NCI-H524 treated with DMSO at 0.1 percent for 48 hours (cell line): ENCODE measurements around the gene PNMT.

Experiments used
- DNase-seq: peaks from one replicate; lab custom pipeline; 2025; lab: John Stamatoyannopoulos, UW

Gene PNMT

GRCh38 chr17:39669897-39670735 lies 1.9 kb downstream of the PNMT start:
- DNase-seq, result no peak

- no peak for DNase-seq
Observed at GRCh38 chr17:39670746-39671145, 2.5 kb downstream of the PNMT start.

GRCh38 chr17:39671651-39672521 lies 3.6 kb downstream of the PNMT start:
- peak; percentile 7 for DNase-seq

GRCh38 chr17:39672522-39673334 lies 4.5 kb downstream of the PNMT start:
- DNase-seq, result no peak

- DNase-seq, result no peak
Observed at GRCh38 chr17:39673335-39674081, 5.3 kb downstream of the PNMT start.

- DNase-seq, result no peak
Observed at GRCh38 chr17:39674179-39674578, 5.9 kb downstream of the PNMT start.

- no peak for DNase-seq
Observed at GRCh38 chr17:39674702-39675389, 6.6 kb downstream of the PNMT start.

- DNase-seq, result no peak
Observed at GRCh38 chr17:39675390-39676082, 7.3 kb downstream of the PNMT start.

GRCh38 chr17:39676198-39676819 lies 8.1 kb downstream of the PNMT start:
- DNase-seq, result peak; percentile 10

- no peak for DNase-seq
Observed at GRCh38 chr17:39677072-39677471, 8.8 kb downstream of the PNMT start.

GRCh38 chr17:39677542-39678339 lies 9.5 kb downstream of the PNMT start:
- DNase-seq, result peak; percentile 72

- no peak for DNase-seq
Observed at GRCh38 chr17:39678340-39679116, 10.3 kb downstream of the PNMT start.

GRCh38 chr17:39679521-39680192 lies 11.4 kb downstream of the PNMT start:
- no peak for DNase-seq

GRCh38 chr17:39683295-39683939 lies 15.2 kb downstream of the PNMT start:
- no peak for DNase-seq

GRCh38 chr17:39684369-39685192 lies 16.3 kb downstream of the PNMT start:
- no peak for DNase-seq

GRCh38 chr17:39687101-39687545 lies 18.9 kb downstream of the PNMT start:
- no peak for DNase-seq
